ENCODE data around the gene UQCRHL. TPM values are rescaled to one million over a fixed set of nuclear protein-coding genes. Genes with fewer than 3 reads are reported as not detected.

UQCRHL gene
- total and polyA plus RNA-seq, 2 of the 8 experiments (the other 6 are each of a cell fraction or from before 2014, with no cell fraction given), result 3.7 to 3.9 TPM

- TF ChIP-seq TCF12 (IDR thresholded peaks at IDR 0.05; ENCODE audit: low read depth, low read length), result peak; percentile 94
- TF ChIP-seq TAF7 (optimal IDR thresholded peaks at IDR 0.05; ENCODE audit: borderline replicate concordance, low read depth, low read length), result peak; percentile 10
- peak; percentile 90 for TF ChIP-seq POLR2AphosphoS5 (IDR thresholded peaks at IDR 0.05; ENCODE audit: low read depth, low read length)
- no peak for TF ChIP-seq CBX5 (IDR thresholded peaks at IDR 0.05; ENCODE audit: low read depth, low read length)
- peak; percentile 66 for TF ChIP-seq PHF8 (conservative IDR thresholded peaks at IDR 0.05; ENCODE audit: low read depth, low read length)
- no peak for TF ChIP-seq BCL11A (IDR thresholded peaks at IDR 0.05; ENCODE audit: low read depth in 2 of 2, low read length in 2 of 2)
- no peak for TF ChIP-seq SAP30 (IDR thresholded peaks at IDR 0.05; ENCODE audit: insufficient read depth, insufficient replicate concordance, low read length)
- no peak for TF ChIP-seq RFX5 (IDR thresholded peaks at IDR 0.05; ENCODE audit: borderline replicate concordance, low read depth, low read length)
- peak in 1 of 2 experiments; percentile 66; a peak in 2 of 3 replicates for TF ChIP-seq EP300 (IDR thresholded peaks at IDR 0.05; ENCODE audit: borderline replicate concordance in 1 of 2, low read depth in 2 of 2, low read length in 2 of 2)
- TF ChIP-seq FOSL1 (IDR thresholded peaks at IDR 0.05; ENCODE audit: insufficient read depth, low read depth, low read length), result 0 out of 2 replicates have a peak, but pooled peaks have one; percentile 49
- TF ChIP-seq KDM1A (IDR thresholded peaks at IDR 0.05; ENCODE audit: borderline replicate concordance, low read length), result 0 out of 2 replicates have a peak, but pooled peaks have one; percentile 9
- no peak; the same call in 1 of the 2 replicates for TF ChIP-seq USF2 (IDR thresholded peaks at IDR 0.05; ENCODE audit: low read length)
- no peak for TF ChIP-seq CEBPB (IDR thresholded peaks at IDR 0.05; ENCODE audit: low read depth, low read length)
- TF ChIP-seq RAD21 (IDR thresholded peaks at IDR 0.05 in 1 of 2, conservative IDR thresholded peaks at IDR 0.05 in 1 of 2; ENCODE audit: low read depth in 2 of 2, low read length in 2 of 2), result no peak
- no peak for TF ChIP-seq HDAC6 (IDR thresholded peaks at IDR 0.05; ENCODE audit: low read depth, low read length)
- TF ChIP-seq RXRA (IDR thresholded peaks at IDR 0.05; ENCODE audit: insufficient read depth, low read depth, low read length), result no peak
- TF ChIP-seq HDAC2 (IDR thresholded peaks at IDR 0.05; ENCODE audit: borderline replicate concordance in 1 of 2, low read depth in 2 of 2, low read length in 2 of 2), result no peak; a peak in 1 of 4 replicates
- TF ChIP-seq EZH2 (IDR thresholded peaks at IDR 0.05; ENCODE audit: low read depth, low read length, severe bottlenecking), result no peak
- no peak for TF ChIP-seq POU5F1 (IDR thresholded peaks at IDR 0.05; ENCODE audit: low read depth, low read length)
- TF ChIP-seq BACH1 (IDR thresholded peaks at IDR 0.05; ENCODE audit: low read length), result no peak; the same call in 1 of the 2 replicates
- TF ChIP-seq NRF1 (IDR thresholded peaks at IDR 0.05; ENCODE audit: low read depth, low read length), result 0 out of 2 replicates have a peak, but pooled peaks have one; percentile 13
Observed at GRCh38 chr1:15834406-15835204, 27.2 kb upstream of the UQCRHL start (continued).

Measured in H1 (cell line).